B cell (primary cell): Measurements from ENCODE around the gene MCTP1. TPM values are rescaled to one million over a fixed set of nuclear protein-coding genes. Genes with fewer than 3 reads are reported as not detected.

ENCODE experiments used
- ATAC-seq: fragments of 200-7000 bp; cut with Tn5 transposase; one replicate; pipeline ENCODE4 v1.10.0; 2021; ENCODE audit warnings: low read depth, mild to moderate bottlenecking, moderate number of reproducible peaks, moderate library complexity
- CTCF ChIA-PET: fragments of 350-600 bp; sonication (Branson Sonifier 250); formaldehyde crosslinking; loops from one replicate; lab custom pipeline; 2021; ENCODE audit warnings: antibody characterized with exemption, inconsistent platforms; lab: Charles Lee
- POLR2A ChIA-PET: fragments of 350-600 bp; sonication (Branson Sonifier 250); formaldehyde crosslinking; loops from one replicate; lab custom pipeline; 2021; ENCODE audit warnings: antibody characterized with exemption; lab: Charles Lee
- DNase-seq: peaks from one replicate; pipeline ENCODE4 v3.0.0; 2013
- H2AFZ ChIP-seq: 2 replicates; pipeline ENCODE4 v1.6.1; 2012; ENCODE audit warnings: mild to moderate bottlenecking, low read depth, low read length; ENCODE audit not compliant: insufficient read depth, poor library complexity, severe bottlenecking
- H3K27ac ChIP-seq, 2 donors: 1 replicate in 1 of 2; 2 replicates in 1 of 2; pipeline ENCODE4 v1.5.1; 2012 to 2013; ENCODE audit warnings: low read length in 2 of 2, mild to moderate bottlenecking in 2 of 2, moderate library complexity in 1 of 2
- H3K27me3 ChIP-seq, 4 experiments: fragments of 200-600 bp in 1 of 4; sonication (generic) in 1 of 4; replicated peaks in 1 of 4; 1 replicate in 2 of 4; 2 replicates in 2 of 4; pipeline versions ENCODE4 v1.6.1 to v1.7.0; 2013 to 2016; ENCODE audit warnings: low read length in 3 of 4, mild to moderate bottlenecking in 2 of 4, mixed read lengths in 1 of 4, moderate library complexity in 1 of 4; ENCODE audit not compliant: insufficient read depth in 4 of 4, control insufficient read depth in 3 of 4; ENCODE audit errors: control extremely low read depth in 1 of 4
- H3K36me3 ChIP-seq, 2 experiments: replicated peaks in 1 of 2; 1 replicate in 1 of 2; 2 replicates in 1 of 2; pipeline versions ENCODE4 v1.6.1 to v1.7.1; 2013; ENCODE audit warnings: low read length in 1 of 2; ENCODE audit not compliant: insufficient read depth in 2 of 2, control insufficient read depth in 1 of 2; ENCODE audit errors: control extremely low read depth in 1 of 2, extremely low read depth in 1 of 2
- H3K4me1 ChIP-seq, 2 donors: fragments of 200-600 bp in 1 of 2; sonication (generic) in 1 of 2; 1 replicate in 1 of 2; 2 replicates in 1 of 2; pipeline versions ENCODE4 v1.5.1 to v1.6.1; 2013 to 2017; ENCODE audit warnings: low read length in 2 of 2; ENCODE audit not compliant: control insufficient read depth in 2 of 2, insufficient read depth in 2 of 2
- H3K4me2 ChIP-seq: replicated peaks from 2 replicates; pipeline ENCODE3; 2012; ENCODE audit warnings: mild to moderate bottlenecking, low read depth, low read length; ENCODE audit not compliant: poor library complexity, severe bottlenecking
- H3K4me3 ChIP-seq, 5 experiments: fragments of 200-600 bp in 1 of 5; sonication (generic) in 1 of 5; 1 replicate in 3 of 5; 2 replicates in 2 of 5; pipeline versions ENCODE4 v1.5.1 to v1.7.0; 2011 to 2016; ENCODE audit warnings: low read length in 4 of 5, mild to moderate bottlenecking in 4 of 5, low read depth in 2 of 5, control low read depth in 1 of 5, moderate library complexity in 1 of 5; ENCODE audit not compliant: insufficient read depth in 1 of 5; ENCODE audit errors: control extremely low read depth in 1 of 5, extremely low read depth in 1 of 5
- H3K79me2 ChIP-seq: fragments of 200-600 bp; sonication (generic); one replicate; pipeline ENCODE4 v1.6.0; 2016; ENCODE audit warnings: low read length; ENCODE audit not compliant: control insufficient read depth, insufficient read depth
- H3K9ac ChIP-seq: fragments of 200-600 bp; sonication (generic); 2 replicates; pipeline ENCODE4 v1.6.1; 2017; ENCODE audit warnings: mild to moderate bottlenecking, low read length, moderate library complexity
- H3K9me3 ChIP-seq, 3 donors: one replicate each; pipeline versions ENCODE4 v1.6.1 to v1.7.1; 2013; ENCODE audit warnings: low read length in 2 of 3; ENCODE audit not compliant: control insufficient read depth in 2 of 3, insufficient read depth in 1 of 3; ENCODE audit errors: control extremely low read depth in 1 of 3
- H4K20me1 ChIP-seq: 2 replicates; pipeline ENCODE4 v1.6.0; 2012; ENCODE audit warnings: mild to moderate bottlenecking, low read length; ENCODE audit not compliant: insufficient read depth, control insufficient read depth, poor library complexity, severe bottlenecking
- H3K27ac Mint-ChIP-seq: one replicate; pipeline ENCODE4 v1.8.0; 2021; ENCODE audit warnings: mixed read lengths
- H3K27me3 Mint-ChIP-seq: one replicate; pipeline ENCODE4 v1.8.0; 2021; ENCODE audit warnings: mixed read lengths
- H3K4me1 Mint-ChIP-seq: one replicate; pipeline ENCODE4 v1.8.0; 2021; ENCODE audit warnings: mixed read lengths
- H3K4me3 Mint-ChIP-seq: one replicate; pipeline ENCODE4 v1.8.0; 2021; ENCODE audit warnings: mixed read lengths
- H3K9me3 Mint-ChIP-seq: one replicate; pipeline ENCODE4 v1.8.0; 2022; ENCODE audit warnings: mixed read lengths; ENCODE audit not compliant: insufficient read depth
- CTCF ChIP-seq: fragments of 200-600 bp; IDR thresholded peaks from one replicate; pipeline ENCODE4 v1.8.0; 2022; ENCODE audit warnings: antibody characterized with exemption, mild to moderate bottlenecking
- EZH2 ChIP-seq: IDR thresholded peaks from 2 replicates; pipeline ENCODE4 v1.6.1; 2012; ENCODE audit warnings: borderline replicate concordance, low read depth, mild to moderate bottlenecking, moderate library complexity, low read length; ENCODE audit not compliant: insufficient read depth, poor library complexity, severe bottlenecking
- WGBS: methylation state at CpG from one replicate; pipeline ENCODE4 v1.1.5; 2013; ENCODE audit warnings: missing lambda C conversion rate; ENCODE audit not compliant: insufficient coverage; 5-methylcytosine and 5-hydroxymethylcytosine counted together
- intact Hi-C: fragments of 100-400 bp; cut with micrococcal nuclease; formaldehyde crosslinking; loops from one replicate; pipeline ENCODE4 v1.10.0; 2022
- polyA plus RNA-seq: library from polyadenylated mRNA; depleted of rRNA; stranded (reverse); fragments of >200 nt; gene quantifications from 2 replicates; pipeline ENCODE4 v1.2.3, GENCODE V29; 2012
- total RNA-seq, 2 donors: library from RNA; stranded (reverse); fragments of 120-200 nt in 1 of 2; gene quantifications; 1 replicate in 1 of 2; 2 replicates in 1 of 2; pipeline versions ENCODE4 v1.2.3 to v1.2.4, GENCODE V29; 2013 to 2022

Gene MCTP1
- total and polyA plus RNA-seq, 2 donors (not counting 1 experiment from before 2014, with no cell fraction given) = 0.42 to 2.5 TPM

GRCh38 chr5:95053253-95053652 is 231.6 kb downstream of the MCTP1 start:
- no peak overlapping the region for H3K27ac ChIP-seq
- Mint-ChIP-seq H3K27ac (no peak overlapping the region), H3K9me3 (peaks cover 2% of the 10 kb centered on the region), H3K4me1 (no peaks in the 10 kb centered on the region), H3K4me3 (no peak overlapping the region), H3K27me3 (no peaks in the 10 kb centered on the region)
- CTCF ChIA-PET = no interaction called here
- no peaks in the 10 kb centered on the region for H3K9me3 ChIP-seq
- POLR2A ChIA-PET = no interaction called here
- H3K36me3 ChIP-seq = no peaks in the 10 kb centered on the region
- no peak for TF ChIP-seq EZH2
- no peak for TF ChIP-seq CTCF
- 93% methylated on average over 2 of the region's 7 CpGs for WGBS
- H3K27me3 ChIP-seq = no peaks in the 10 kb centered on the region
- H3K4me1 ChIP-seq = no peaks in the 10 kb centered on the region
- H3K4me2 ChIP-seq = no peak overlapping the region
- no peak overlapping the region for H2AFZ ChIP-seq
- DNase-seq (no peak), ATAC-seq (no peak)
- intact Hi-C loops = no loop called here
- H3K79me2 ChIP-seq = no peaks in the 10 kb centered on the region
- no peaks in the 10 kb centered on the region for H4K20me1 ChIP-seq
- H3K4me3 ChIP-seq = no peak overlapping the region
- H3K9ac ChIP-seq = no peak overlapping the region

- intact Hi-C loops = no loop called here
- no peak overlapping the region for H3K27ac ChIP-seq
- H3K4me1 Mint-ChIP-seq = peaks cover 1% of the 10 kb centered on the region
- H3K9me3 Mint-ChIP-seq = peaks cover 6% of the 10 kb centered on the region
- TF ChIP-seq CTCF (no peak), EZH2 (no peak)
- no peak overlapping the region for H3K4me3 Mint-ChIP-seq
- no peaks in the 10 kb centered on the region for H3K9me3 ChIP-seq
- no peak overlapping the region for H3K27ac Mint-ChIP-seq
- no peak overlapping the region for H3K4me2 ChIP-seq
- H3K4me1 ChIP-seq = no peaks in the 10 kb centered on the region
- no peaks in the 10 kb centered on the region for H4K20me1 ChIP-seq
- H3K9ac ChIP-seq = no peak overlapping the region
- no peak for ATAC-seq
- H3K27me3 Mint-ChIP-seq = no peaks in the 10 kb centered on the region
- H2AFZ ChIP-seq = no peak overlapping the region
- no peak overlapping the region for H3K4me3 ChIP-seq
- H3K79me2 ChIP-seq = no peaks in the 10 kb centered on the region
- no peaks in the 10 kb centered on the region for H3K27me3 ChIP-seq
- 71% methylated on average over 1 of the region's 1 CpG for WGBS
- H3K36me3 ChIP-seq = no peaks in the 10 kb centered on the region
- DNase-seq = no peak
- ChIA-PET CTCF (no interaction called here), POLR2A (no interaction called here)
These were observed 234.2 kb downstream of the MCTP1 start for GRCh38 chr5:95050708-95051107.
